GM19099 (cell line): ENCODE measurements around the gene TMEM239.

Experiments
- POLR2A ChIP-seq: IDR thresholded peaks from 3 replicates; pipeline ENCODE4 v1.6.1; 2011; ENCODE audit warnings: low read depth; ENCODE audit not compliant: insufficient read length; ENCODE audit errors: extremely low read depth

The TMEM239 gene

DNA sequence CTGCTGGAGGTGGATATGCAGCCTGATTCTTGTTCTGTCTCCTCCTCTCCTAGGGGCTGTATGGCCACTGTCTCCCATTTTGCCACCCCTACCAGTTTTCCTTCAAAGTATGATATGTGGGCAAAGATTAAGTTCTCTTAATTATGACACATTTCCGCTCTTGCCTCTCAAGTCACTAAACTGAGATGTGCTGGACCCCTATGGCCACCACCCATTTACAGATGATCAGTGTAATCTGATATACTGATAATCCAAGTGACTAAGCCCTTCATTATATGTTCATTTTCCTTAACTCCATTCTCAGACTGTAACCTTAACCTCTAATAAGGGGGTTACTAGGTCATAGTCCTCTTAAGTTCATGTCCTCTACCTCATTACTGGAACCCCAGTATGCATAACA, 2.1 kb upstream of the TMEM239 start:
- TF ChIP-seq POLR2A = no peak

DNA sequence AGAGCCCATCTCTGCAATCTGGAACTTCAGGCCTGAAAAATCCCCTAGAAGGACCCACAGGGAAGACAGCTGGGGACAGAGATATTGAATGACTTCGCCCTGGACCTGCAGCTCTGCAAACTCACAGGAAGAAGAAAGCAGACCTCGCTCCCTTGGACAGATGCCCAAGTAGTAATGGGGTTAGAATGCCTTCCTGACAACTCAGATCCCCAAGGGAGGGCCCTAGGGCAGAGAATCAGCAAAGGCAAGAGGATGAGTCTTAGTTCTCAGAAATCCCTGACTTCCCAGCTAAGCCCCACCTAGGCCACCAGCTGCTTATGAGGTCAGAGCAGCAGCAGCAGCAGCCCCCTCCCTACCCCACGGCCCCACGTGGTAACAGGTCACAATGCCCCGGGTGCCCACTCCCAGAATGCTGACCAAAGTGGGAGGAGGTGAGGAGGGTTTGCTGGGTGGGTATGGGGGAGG, 1.5 kb upstream of the TMEM239 start, which contains the start of gene C20orf141:
TSS of gene C20orf141 (plus strand) at position 401 of the 465 bp plus-strand sequence. CDS start 198 bp downstream, outside the sequence.
- TF ChIP-seq POLR2A = no peak

DNA sequence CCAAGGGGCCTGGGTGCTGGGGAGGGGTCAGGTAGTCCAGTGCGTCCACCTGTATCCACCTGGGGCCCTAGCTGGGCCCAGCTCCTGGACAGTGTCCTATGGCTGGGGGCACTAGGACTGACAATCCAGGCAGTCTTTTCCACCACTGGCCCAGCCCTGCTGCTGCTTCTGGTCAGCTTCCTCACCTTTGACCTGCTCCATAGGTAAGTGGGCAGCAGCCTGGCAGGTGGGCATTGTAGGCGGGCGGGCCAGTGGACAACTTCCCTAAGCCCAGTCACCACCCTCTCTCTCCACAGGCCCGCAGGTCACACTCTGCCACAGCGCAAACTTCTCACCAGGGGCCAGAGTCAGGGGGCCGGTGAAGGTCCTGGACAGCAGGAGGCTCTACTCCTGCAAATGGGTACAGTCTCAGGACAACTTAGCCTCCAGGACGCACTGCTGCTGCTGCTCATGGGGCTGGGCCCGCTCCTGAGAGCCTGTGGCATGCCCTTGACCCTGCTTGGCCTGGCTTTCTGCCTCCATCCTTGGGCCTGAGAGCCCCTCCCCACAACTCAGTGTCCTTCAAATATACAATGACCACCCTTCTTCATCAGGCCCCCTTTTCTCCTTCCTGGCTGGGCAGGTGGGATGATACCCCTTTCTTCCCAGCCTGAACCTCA, 793 bp upstream of the TMEM239 start:
- TF ChIP-seq POLR2A = no peak

DNA sequence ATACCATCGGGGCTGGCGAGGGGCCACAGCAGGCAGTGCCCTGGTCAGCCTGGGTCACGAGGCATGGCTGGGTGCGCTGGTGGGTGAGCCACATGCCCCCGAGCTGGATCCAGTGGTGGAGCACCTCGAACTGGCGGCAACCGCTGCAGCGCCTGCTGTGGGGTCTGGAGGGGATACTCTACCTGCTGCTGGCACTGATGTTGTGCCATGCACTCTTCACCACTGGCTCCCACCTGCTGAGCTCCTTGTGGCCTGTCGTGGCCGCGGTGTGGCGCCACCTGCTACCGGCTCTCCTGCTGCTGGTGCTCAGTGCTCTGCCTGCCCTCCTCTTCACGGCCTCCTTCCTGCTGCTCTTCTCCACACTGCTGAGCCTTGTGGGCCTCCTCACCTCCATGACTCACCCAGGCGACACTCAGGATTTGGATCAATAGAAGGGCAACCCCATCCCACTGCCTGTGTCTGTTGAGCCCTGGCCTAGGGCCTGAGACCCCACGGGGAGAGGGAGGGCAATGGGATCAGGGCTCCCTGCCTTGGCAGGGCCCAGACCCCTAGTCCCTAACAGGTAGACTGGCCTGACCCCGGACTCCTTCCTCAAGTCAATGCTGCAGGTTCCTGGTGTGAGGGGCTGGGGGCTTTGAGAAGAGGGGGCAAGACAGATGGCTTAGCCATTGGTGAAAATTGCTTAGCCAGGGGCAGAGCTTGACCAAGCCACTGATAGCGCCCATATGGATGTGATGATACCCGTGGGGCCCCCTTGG, 598 bp downstream of the TMEM239 start:
- no peak for TF ChIP-seq POLR2A

DNA sequence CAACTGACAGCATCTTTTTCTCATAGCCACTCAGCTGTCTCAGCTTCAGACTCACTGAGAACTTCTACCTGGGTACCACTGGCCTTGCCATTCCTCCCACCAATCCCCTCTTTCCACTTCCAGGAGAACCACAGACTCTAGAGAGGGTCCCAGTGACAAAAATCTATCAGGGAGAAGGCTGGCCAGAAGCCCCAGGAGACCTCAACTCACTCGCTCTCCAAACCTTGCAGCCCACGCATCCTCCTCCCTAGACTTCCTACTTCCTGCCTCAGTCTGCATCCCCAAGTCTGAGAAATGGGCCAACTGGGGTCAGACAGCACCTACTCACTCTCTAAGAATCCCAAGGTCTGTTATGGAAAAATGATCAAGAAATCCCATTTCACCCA, 1.2 kb downstream of the TMEM239 start:
- no peak for TF ChIP-seq POLR2A

DNA sequence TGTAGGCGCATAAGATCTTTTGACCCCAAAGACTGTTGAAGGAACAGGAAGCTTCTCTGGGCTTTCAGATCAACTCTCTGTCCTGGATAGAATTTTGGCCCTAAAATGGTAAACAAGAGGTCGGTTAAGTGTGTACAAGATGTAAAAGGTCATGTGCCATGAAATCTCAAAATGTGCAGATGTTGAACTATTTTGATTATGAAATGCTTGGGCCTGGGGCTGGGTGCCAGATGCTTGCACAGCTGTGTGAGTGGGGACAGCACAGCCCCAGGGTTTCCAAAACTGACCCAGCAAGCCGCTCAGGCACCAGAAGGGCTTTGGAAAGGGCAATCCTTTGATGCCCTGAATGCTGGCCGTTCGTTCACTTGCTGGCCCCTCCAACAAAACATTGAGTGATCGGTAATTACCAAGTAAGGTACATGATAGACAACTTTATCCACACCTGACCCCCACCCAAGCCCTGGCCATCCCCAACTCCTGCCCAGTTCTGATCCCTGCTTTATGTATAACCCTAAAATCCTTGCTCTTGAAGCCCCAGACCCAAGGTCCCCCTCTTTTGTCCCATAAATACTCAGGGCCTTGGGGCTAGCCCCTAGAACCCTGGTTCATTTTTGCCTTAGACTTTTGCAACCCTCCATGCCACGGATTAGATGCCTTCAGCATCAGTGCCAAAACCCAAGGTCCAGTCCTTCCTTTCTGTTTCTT, 1.9 kb downstream of the TMEM239 start:
- TF ChIP-seq POLR2A = no peak

DNA sequence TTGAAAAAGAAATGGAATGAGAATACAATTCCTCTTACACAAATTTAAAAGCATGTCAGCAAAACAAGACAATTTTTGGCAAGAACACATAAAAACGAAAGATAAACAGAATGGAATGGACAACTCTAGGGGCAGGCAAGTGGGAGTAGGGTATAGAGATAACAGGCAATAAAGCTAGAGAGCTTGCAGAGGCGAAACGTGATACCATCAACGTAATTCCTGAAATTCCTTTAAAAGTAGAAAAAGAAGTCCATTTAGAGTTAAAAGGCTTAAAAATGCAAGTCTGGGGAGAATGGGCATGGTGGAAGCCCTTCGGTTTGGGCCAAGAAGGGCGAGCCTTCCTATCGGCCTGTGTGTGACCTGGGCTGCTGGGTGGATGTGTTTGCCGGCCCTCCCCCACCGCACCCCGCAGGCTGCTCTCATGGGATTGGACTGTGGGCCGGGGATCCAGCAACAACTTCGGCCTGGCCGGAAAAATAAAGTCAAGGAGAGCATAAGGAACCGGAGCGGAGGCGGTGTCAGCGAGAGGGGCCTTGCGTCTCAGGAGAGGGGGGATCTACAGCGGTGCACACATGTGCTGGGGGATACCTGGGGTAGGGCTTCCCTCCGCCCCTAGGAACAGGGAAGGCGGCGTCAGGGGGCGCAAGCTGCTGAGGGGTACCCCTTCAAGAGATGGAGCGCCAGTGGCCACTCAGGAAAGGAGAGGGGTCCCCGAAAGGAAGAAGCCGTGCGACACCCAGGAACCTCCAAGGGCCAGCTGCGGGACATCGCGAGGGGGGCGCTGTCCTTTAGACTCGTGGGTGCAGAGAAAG, 4.1 kb downstream of the TMEM239 start:
- no peak for TF ChIP-seq POLR2A

DNA sequence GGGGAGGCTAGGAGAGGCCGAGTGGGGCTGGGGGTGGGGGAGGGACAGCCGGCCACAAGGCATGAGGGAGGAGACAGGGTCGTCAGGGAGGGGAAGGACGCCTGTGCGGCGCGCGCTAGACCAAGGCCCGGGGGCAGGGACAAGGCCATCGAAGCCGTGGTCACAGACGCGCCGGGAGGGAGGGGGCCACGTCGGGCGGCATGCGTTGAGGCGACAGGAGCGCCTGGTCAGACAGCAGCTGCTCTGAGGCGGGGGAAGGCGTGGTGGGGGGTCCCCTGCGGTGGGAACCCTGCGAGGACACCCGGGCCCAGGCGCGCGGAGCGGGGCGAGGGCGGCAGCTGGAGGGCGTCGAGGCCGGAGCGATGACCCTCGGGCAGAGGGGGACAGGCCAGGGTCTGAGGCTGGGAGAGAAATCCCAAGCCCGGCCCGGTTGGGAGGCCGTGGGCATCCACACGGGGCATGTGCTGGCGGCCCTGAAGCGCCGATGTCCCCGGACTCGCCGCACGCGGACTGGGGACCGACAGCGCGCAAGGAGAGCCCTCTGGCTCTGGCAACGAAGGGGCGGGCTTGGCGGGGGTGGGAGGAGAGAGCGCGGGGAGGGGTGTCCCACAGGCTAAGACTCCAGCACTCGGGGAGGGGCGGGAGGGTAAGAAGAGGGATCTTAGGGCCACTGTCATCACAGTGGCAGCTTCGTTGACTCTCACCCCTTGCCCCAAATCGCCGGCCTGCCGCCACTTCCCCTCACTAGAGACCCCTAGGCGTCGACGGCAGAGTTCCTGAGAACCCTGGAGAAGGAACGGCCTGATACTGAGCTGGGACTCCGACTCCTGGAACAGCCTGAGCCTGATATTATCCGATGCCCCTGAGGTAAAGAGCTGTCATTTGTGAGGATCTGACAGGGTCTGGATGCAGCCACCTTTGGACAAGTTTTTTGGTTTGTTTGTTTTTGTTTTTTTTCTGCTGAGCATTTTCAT, 5.0 kb downstream of the TMEM239 start:
- no peak for TF ChIP-seq POLR2A

DNA sequence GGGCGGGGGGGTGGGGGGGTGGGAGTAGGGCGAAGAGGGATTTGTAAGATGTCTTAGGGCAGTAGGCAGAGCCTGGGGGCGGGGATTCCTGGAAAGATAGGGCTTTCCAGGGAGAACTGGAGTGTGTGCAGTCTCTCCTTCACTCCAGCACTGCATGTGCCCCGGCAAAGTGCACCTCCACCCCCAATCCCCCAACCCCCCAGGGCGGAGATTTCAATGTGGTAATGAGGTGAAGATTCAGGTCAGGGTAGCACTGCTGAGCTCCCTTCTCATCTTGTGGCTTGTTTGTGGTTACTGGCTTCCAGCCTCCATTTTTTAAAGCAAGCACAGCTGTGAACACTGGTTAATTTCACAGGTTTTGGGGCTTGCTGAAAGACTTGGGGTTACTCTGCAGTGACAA, 5.9 kb downstream of the TMEM239 start:
- no peak for TF ChIP-seq POLR2A

DNA sequence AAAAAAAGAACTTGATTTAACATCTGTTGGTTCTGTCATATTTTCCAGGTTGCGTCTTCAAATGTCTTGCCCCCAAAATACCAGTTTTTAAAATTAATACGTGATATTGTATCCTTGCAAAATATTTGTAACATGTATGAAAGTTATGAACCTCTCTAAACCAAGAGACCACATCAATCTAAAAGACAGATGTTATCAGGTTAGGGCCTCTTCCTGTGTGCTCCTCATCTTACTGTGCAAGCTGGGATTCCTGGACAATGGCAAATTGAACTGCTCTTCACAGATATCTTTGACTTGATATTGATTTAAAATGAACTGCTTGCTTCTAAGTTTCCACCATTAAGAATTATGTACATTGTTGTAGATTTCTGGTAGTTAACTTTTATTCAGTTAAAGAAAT, 9.6 kb downstream of the TMEM239 start:
- no peak for TF ChIP-seq POLR2A

DNA sequence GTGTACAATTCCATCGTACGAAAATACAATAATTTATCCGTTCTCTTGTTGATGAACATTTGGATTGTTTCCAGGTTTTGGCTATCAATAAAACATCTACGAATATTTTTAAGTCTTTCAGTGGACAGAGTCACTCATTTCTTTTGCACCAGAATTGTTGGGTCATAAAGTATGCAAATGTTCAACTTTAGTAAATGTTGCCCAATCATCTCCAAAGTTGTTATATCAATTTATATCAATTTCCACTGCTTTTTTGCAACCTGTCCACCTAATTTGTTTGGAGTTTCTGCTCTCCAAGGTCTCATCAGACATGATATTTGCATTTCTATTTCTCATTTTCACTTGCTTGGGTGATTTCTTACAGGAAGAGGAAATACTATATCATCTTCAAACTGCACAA, 10.5 kb downstream of the TMEM239 start:
- no peak for TF ChIP-seq POLR2A

DNA sequence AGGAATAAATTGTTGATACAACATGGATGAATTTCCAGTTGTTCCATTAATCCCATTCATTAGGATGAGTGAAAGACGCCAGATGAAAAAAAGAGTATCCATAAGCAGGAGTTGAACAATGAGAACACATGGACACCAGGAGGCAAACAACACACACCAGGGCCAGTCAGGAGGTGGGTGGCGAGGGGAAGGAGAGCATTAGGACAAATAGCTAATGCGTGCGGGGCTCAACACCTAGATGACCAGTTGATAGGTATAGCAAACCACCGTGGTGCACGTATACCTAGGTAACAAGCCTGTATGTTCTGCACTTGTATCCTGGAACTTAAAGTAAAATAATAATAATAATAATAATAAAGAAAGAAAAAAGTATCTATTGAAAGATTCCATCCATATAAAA, 13.2 kb downstream of the TMEM239 start:
- TF ChIP-seq POLR2A = no peak

DNA sequence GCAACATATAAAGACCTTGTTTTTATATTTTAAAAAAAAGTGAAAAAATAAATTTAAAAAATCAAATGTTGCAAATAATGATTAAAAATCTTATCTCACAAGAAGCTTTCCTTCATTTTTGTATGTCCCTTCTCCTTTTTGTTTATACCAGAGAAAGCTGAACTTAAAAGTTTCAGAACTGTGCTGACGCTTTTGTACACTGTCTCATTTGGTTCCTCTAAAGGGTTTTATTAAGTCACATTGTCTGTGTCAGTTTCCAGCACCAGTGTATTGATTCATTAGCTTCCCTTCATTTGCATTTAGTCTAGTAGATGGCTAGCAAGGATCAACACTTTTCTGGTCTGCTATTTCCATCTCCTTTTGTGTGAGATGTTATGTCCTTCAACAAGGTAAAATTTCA, 17.6 kb downstream of the TMEM239 start:
- no peak for TF ChIP-seq POLR2A
